HTR-8/SVneo (cell line): ENCODE data around the gene ARMH1.
A peak's percentile ranks its signal among the peaks of the same experiment; 100 is the strongest.

Experiments
- DNase-seq: peaks from one replicate; pipeline ENCODE4 v3.0.0; 2011; ENCODE audit warnings: low spot score, mixed read lengths; ENCODE audit not compliant: insufficient read length
- FAIRE-seq: peaks from 2 replicates; lab custom pipeline; 2011; peaks lifted over from hg19 to GRCh38; lab: Jason Lieb, UNC

ARMH1 gene

DNA sequence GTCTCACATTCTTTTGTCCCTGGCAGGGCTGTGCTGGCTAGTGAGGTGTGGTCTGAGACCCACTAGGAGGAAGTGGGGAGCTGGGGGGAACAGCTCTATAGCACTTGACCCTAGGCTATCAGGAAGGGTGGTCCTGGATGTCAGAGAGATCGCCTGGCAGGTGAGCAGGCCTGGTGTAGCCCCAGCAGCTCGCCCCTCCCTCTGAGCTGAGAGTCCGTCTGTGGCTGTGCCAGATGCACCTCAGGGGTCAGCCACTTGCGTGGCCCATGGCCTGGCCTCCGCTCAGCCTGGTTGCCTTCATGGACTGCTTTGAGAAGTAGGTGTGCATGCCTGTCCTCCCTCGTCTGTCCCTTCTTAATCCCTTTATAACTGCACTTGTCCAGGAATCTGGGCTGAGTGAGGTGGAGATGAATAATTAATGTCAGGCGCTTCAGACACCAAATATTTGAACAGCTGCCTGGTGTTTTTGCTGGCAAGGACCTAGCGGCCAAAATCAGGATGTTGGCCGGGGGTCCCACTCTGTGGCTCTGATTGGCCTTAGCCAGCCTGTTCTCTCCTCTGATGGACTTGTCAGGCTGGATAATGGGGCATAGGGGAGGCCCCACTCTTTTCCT, 30.7 kb upstream of the ARMH1 start:
- DNase-seq (no peak), FAIRE-seq (no peak)

DNA sequence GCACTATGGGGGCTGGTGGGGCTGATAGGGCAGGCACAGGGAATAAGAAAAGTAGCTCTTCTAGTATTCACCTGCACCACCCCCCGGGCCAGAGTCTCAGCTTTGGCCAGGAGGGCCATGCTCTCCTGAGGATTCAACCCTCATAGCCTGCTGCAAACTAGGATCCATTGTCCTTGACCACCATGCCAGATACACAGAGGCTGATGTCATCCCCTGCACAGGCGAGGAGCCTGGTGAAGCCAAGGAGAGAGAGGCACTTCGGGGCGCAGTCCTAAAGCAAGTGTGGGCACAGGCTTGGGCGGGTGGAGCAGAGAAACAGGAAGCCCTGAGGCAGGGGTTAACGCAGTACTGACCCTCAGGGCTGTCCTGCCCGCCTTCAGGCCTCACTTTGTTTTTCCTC, 29.7 kb upstream of the ARMH1 start:
- no peak for DNase-seq

DNA sequence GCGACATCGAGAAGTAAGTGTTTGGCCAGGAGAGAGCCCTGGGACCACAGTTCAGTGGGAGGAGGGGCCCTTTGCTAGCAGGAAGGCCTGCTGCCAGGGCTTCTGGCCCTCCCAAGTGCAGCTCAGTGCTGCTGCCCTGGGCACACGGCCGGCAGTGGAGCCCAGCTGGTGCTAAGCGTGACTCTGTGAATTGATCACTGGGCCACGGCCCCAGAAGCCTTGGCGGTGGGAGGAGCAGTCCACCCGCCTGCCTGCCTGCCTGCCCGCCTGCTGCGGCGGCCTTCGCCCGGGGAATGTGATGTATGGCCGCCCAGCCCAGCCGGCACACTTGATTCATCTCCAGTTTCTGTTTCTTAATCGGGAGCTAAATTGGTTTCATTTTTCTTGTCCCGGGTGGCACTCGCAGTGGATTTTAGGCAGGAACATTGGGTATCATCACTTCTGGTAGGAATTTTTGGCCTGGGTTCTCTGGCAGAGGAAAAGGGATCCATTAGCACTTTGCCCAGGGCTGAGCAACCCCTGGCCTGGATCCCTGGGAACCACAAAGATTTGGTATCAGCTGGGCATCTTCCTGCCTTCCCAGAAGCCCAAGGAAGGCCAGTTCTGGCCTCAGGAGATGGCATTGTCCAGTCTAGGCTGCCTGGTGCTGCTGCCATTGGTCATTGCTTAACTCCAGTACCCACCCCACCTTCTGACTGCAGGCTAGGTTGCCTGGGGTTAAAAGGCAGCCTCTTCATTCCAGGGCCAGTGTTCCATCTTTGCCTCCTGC, 28.9 kb upstream of the ARMH1 start:
- FAIRE-seq, result no peak
- no peak for DNase-seq

More for the DNA sequence above, 29.7 kb upstream of the ARMH1 start:
- FAIRE-seq, result no peak

DNA sequence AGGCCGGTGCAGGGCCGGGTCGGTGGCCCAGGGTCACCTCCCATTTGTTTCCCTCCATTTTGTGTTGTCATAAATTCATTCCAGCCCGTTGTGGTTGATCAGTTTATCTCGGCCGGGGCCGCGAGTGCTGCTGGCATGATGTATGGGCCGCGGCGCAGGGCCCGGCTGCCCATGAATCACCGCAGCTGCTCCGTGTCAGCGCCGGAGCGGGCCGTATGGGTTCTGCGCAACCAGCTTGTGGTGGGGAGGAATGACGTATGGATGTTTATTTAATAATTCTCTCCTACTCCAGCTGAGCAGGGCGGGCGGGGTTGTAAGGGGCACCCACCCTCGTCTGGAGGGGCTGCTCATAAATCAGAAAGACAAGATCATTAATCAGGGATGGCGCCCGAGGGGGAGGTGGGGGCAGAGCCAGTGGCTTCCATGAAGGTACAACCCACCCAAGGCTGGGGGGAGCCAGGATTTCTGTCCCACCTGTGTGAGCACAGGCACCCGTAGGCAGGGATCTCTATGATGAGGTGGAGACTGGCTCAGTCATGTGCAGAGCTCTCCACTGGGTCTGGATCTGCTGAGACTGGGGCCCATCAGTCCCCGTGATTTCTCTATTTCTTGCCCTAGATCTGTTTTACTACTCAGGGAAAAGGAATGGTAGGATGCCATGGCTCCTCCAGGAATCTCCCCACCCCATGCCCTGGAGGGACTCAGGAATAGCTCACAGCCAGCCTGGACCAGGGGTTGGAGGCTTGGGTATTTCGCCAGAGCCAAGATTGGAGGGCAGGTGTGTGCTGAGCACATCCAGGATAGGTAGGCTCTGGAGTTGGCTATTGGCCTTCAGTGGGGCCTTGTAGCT, 28.0 kb upstream of the ARMH1 start:
- no peak for FAIRE-seq
- DNase-seq, result no peak

DNA sequence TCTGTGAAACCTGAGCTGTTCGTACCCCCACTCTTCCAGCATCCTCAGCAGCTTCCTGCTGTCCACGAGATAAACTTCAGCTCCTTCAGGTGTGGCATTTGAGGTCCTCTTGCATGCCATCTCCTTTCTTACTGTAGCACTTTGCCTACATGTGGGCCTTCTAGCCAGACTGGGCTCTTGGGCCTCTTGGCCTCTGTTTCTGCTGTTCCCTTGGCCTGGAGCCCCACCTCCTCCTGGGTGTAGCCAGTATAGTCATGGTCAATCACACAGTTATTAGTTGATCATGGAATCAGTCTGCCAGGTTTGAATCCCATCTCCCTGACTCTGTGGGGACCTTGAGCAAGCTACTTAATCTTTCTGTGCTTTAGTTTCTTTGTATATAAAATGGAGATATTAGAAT, 26.6 kb upstream of the ARMH1 start:
- no peak for DNase-seq

DNA sequence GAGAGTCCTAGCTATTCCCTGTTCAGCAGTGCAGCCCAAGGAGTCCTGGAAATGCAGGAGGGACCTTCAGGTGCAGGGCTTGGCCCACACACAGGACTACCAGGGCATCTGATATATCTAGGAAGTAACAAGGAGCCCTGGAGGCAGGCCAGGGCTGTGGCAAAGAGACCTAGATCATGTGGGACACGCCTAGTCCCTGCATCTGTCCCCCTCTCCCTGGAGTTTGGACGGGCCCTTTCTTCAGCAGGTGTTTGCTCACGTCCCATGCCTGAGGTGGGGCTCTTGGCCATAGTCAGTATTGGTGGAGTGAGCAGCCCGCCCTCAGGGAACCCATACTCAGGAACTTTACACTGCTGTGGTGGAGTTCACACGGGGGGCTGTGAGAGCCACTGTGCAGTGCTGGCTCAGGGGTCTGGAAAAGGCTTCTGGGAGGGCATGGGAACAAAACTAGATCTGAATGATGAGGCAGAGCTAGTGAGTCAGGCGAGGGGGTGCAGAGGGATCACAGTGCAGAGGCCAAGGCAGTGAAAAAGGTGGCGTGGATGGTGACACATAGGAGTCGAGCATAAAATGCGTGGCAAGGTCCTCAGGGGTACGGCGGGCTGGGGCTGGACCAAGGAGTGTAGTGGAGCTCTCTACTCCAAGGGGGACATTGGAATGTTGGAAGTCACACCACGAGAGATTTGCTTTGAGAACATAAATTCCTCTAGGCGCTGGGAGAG, 25.8 kb upstream of the ARMH1 start:
- DNase-seq, result no peak
- no peak for FAIRE-seq

More for the DNA sequence above, 26.6 kb upstream of the ARMH1 start:
- no peak for FAIRE-seq

DNA sequence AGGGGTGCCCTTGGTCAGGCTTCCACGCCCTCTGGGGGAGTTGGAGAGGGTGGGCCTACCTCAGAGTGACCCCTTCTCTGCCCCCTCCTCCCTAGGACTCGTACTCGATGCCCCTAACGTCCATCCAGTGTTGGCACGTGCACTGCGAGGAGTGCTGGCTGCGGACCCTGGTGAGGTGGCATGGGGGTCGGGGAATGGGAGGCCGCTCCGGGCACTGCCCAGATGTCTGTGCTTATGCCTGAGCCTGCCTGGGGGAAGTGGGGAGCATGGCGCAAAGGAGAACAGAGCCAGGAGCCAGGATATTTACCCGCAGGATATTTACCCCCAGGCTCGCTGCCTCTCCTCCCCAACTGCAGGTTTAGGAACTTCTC, 24.7 kb upstream of the ARMH1 start:
- FAIRE-seq (no peak), DNase-seq (no peak)

DNA sequence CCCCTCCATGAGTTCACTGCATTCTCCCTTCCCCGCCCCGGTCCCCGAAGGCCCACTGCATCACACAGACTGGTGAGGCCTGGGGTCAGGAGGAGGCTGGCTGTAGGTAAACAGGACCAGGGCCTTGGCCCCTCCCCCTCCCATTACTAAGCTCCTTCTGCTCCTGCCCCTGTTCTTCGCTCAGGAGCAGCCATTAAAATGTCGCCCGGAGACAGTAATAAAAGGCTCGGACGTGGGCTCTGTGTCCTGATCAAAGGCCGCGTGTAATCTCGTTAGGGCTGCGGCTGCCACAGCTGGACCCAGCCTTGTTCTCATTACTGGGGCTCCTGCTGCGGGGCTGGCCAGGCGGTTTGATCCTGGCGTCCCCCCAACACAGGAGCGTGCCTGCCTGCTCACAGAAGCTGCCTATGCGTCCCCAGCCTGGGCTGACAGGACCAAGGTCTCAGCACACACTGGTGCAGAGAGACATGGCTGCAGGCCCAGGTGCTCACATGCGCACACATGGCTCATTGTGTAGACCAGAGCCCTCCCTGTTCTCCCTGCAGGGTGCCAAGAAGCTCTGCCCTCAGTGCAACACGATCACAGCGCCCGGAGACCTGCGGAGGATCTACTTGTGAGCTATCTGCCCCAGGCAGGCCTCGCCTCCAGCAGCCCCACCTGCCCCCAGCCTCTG, 24.2 kb upstream of the ARMH1 start:
- no peak for FAIRE-seq
- DNase-seq, result no peak

DNA sequence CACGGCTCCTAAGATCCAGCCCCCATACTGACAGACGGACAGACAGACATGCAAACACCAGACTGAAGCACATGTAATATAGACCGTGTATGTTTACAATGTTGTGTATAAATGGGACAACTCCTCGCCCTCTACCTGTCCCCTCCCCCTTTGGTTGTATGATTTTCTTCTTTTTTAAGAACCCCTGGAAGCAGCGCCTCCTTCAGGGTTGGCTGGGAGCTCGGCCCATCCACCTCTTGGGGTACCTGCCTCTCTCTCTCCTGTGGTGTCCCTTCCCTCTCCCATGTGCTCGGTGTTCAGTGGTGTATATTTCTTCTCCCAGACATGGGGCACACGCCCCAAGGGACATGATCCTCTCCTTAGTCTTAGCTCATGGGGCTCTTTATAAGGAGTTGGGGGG, 23.4 kb upstream of the ARMH1 start:
- DNase-seq, result no peak
- FAIRE-seq, result no peak

DNA sequence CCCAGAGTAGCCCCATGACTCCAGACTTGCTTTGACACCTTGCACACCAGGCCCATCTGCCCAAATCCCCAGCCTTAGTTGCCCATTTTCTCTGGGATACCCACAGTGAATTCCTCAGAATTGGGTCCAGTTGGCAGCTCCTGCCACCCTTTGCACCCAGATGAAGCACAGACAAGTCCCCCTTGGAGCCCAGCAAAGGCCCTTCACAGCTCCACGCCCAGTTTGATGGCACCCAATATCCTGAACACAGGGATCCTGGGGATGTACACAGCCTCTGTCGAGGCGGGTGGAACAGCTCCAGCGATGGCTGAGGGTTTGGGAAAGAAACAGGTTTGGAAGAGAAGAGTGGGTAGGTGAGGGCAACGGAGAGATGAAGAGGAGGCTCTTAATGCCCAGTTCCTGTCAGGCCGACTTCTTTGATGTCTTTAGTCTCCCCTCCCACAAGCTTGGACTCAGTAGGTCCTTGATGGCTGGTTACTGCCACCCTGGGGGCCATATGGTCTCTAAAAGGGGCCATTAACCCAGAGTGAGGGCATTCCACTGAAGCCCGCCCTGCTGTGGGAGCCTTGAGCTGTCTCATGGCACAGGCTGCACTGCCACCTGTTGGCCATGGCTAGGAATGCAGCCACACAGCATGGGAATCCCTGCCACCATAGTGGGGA, 21.9 kb upstream of the ARMH1 start:
- DNase-seq (peak; percentile 75), FAIRE-seq (peak; percentile 86)

DNA sequence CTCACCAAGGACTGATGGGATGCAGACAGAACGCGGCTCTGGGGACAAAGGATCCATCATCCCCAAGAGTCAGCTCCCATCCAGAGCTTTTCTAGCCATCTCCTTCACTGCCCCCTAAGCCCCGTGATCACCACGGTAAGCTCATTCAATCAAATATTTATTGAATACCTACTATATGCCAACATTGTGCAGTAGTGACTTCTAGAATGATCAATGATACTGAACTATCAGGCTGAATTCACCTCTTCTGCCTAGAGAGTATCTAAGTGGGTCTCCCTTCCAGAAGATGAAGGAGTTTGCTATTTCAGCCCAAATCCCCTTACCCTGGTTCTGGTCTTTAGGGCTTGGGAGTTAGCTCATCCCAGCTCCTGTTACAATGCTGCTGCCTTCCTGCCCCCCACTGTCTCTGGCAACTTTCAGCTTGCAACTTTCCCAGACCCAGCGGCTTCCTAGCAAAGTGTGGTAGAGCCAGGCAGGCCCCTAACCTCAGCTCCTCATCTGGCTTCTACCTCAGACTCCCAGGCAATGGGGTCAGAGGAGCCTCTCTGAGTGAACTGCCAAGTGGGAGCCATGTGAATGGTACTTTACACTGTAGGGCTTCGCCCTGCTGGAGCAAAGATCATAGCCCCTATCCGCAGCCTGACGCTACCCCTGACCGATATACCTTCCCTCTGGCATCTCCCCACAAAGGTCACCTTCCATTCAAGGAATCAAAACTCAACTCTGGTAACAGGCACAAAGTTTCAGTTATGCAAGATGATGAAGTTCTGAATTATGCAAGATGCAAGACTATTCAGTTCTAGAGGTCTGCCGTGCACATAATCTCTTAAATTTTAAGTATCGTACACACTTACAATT, 21.2 kb upstream of the ARMH1 start:
- FAIRE-seq (no peak), DNase-seq (no peak)

DNA sequence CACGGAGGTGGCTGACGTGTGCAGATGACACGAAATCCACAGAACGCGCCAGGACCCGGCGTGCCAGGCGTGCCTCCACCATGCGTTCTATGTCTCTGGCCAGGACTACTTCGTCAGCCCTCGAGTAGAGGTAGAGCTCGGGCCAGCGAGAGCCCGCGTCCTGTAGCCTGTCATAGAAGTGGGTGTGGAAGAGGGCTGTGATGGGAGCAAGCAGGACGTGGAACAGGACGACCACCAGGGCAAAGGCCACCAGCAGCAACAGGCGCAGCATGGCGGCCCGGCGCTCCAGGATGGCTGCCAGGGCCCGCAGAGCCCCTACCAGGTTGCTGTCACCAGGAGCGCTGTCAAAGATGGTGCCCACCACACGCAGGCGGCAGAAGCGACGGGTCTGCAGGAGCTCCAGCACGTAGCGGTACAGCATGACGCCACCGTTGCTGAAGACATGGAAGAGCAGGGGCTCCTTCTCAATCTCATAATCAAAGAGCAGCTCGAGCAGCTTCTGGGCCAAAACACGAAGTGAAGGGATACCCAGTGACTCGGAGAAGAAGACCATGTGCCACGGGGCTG, 19.8 kb upstream of the ARMH1 start:
- no peak for DNase-seq
- FAIRE-seq, result no peak

DNA sequence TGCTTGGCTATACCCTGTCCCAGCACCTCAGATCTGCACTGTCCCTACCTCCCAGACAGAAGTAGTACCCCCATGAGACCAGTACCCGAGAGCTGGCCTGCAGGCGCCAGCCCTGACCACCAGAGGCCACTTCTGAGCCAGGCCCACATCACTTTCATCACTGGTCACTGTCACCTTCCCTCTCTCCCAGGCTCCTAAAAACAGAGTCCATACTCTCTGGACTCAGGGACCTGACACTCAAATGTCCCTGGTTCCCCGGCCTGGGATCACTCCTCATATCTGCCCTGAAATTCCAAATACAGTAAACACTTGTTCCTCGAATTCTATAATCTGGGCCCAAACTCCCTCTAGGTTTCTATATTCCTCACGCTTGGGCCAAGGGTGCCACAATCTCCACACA, 18.9 kb upstream of the ARMH1 start:
- no peak for DNase-seq
- no peak for FAIRE-seq

DNA sequence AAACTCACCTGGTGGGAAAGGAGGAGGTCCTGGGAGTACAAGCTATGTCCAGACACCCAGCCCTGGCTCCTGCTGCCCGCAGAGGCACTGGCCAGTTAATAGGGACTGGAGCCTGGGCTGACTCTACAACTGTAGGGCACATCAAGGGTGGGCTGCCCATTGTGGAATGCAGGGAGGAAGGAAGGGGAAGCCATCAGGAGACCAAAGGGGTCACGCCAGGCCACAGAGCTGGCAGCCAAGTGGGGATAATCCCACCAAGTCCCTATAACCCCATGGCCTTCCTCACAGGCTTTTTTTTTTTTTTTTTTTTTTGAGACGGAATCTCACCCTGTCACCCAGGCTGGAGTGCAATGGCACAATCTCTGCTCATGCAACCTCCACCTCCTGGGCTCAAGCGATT, 14.9 kb upstream of the ARMH1 start:
- FAIRE-seq, result no peak
- DNase-seq, result no peak

DNA sequence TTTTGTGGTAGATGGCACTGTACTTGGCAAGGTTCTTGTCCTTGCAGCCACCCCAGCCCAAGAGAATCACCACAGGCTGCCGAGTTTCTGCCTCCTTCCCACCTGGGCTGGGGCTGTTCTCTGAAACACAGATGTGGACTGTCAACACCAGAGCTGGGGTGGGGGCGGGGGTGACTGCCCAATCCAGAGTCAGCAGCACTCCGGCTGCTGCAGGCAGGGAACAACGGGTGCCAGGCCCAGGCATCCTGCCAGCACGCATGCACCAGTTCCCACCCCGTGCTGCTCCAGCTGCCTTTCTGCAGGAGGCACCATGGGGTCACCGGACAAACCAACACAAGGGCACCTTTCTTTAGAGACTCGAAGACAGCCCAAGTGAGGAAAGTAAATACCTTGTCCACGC, 14.3 kb upstream of the ARMH1 start:
- FAIRE-seq (no peak), DNase-seq (no peak)

DNA sequence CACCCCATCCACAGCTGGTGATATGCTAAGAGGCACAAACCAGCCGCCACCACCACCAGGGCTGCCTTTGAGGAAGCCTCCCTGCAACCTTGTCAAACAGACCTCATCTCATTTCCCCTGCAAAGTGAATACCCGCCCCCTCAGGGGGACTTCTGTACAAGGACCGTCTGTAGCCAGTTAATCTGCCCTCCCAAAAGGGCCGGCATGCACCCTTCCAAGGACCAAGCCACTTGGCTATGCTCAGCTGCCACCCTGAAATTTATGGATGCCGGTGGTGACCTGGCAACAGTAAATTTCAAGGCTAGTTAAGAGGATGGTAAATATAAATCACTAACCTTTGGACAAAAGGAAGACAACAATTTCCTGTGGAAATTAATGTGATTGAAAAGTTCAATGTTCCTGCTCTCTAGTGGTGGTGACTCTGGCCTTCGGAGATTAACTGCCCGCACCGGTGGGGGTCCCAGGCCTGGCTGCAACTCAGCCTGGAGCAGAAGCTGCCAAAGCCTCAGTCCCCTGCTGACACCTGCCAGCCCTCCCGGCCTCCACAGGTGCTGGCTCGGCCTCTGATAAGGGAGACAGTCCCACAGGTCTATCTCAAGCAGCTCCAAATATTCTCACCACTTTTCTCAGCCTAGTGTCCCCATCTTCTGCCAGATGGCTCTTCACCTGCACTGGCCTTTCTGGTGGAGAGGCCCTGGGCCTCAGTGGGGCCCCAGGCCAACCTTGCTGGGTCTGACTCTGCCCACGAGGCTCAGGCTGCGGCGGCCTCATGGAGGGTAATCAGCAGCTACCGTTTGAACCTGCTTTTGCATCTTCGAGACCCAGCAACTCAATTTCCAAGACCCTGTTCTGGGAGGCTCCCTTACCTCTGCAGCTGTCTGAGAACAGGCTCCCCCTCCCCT, 12.5 kb upstream of the ARMH1 start:
- DNase-seq (no peak), FAIRE-seq (no peak)

DNA sequence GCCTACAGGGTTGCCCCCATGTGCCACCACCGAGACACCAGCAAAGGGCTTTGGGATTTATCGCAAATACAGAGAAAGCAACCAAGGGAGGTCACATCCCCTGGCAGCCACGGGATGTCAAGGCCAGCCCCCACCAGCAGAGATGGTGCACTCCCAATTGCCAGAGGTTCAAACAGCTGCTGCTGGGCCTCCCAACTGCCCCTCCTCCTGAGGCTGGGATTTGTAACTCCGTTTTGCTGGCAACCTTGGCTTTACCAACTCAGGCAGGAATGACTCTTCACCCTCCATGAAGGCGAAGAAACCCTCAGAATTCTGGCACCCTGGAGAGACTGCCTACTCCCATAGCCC, 11.9 kb upstream of the ARMH1 start:
- FAIRE-seq, result no peak
- no peak for DNase-seq
